A673 (cell line): ENCODE data around the gene GRIK4. TPM values are rescaled to one million over a fixed set of nuclear protein-coding genes. Genes with fewer than 3 reads are reported as not detected.
A peak's percentile ranks its signal among the peaks of the same experiment; 100 is the strongest.

Experiments used
- BruUV-seq: library from RNA; stranded (reverse); fragments of 400-500 nt; replicated peaks from 2 replicates; lab custom pipeline; 2021; lab: Mats Ljungman, UMichigan
- CTCF ChIA-PET: fragments of 300-600 bp; sonication (Branson Sonifier 250); formaldehyde crosslinking; loops from one replicate; lab custom pipeline; 2022; ENCODE audit warnings: antibody characterized with exemption; lab: Charles Lee
- POLR2A ChIA-PET: fragments of 300-600 bp; sonication (Branson Sonifier 250); formaldehyde crosslinking; loops from one replicate; lab custom pipeline; 2022; ENCODE audit warnings: antibody characterized with exemption; ENCODE audit not compliant: low non-redundant PET; lab: Charles Lee
- DNase-seq: peaks from one replicate; pipeline ENCODE4 v3.0.0-alpha.2; 2015; ENCODE audit warnings: low spot score
- H3K27ac ChIP-seq: fragments of 200-600 bp; sonication (generic); 2 replicates; pipeline ENCODE4 v1.5.1; 2016; ENCODE audit warnings: mixed run types, low read depth, mild to moderate bottlenecking, mixed read lengths, antibody characterized with exemption, low read length; ENCODE audit not compliant: poor library complexity, severe bottlenecking
- H3K27me3 ChIP-seq: fragments of 200-600 bp; sonication (generic); replicated peaks from 2 replicates; pipeline ENCODE4 v1.6.1; 2017; ENCODE audit warnings: mixed run types, low read depth, mild to moderate bottlenecking, mixed read lengths, antibody characterized with exemption, low read length; ENCODE audit not compliant: insufficient read depth, poor library complexity
- H3K36me3 ChIP-seq: fragments of 200-600 bp; sonication (generic); 2 replicates; pipeline ENCODE4 v1.6.1; 2016; ENCODE audit warnings: mixed run types, mild to moderate bottlenecking, mixed read lengths, antibody characterized with exemption, low read length; ENCODE audit not compliant: insufficient read depth, poor library complexity, severe bottlenecking
- H3K4me1 ChIP-seq: fragments of 200-600 bp; sonication (generic); 2 replicates; pipeline ENCODE4 v1.6.1; 2017; ENCODE audit warnings: mixed run types, mild to moderate bottlenecking, mixed read lengths, antibody characterized with exemption, low read length; ENCODE audit not compliant: insufficient read depth, poor library complexity, severe bottlenecking
- H3K4me3 ChIP-seq: fragments of 200-600 bp; sonication (generic); 2 replicates; pipeline ENCODE4 v1.5.1; 2016; ENCODE audit warnings: low read depth, mixed run types, mild to moderate bottlenecking, mixed read lengths, low read length; ENCODE audit not compliant: poor library complexity, severe bottlenecking
- H3K9me3 ChIP-seq: fragments of 200-600 bp; sonication (generic); 2 replicates; pipeline ENCODE4 v1.6.1; 2016; ENCODE audit warnings: mixed run types, low read depth, mild to moderate bottlenecking, mixed read lengths, antibody characterized with exemption, low read length; ENCODE audit not compliant: poor library complexity, severe bottlenecking
- EZH2 ChIP-seq: fragments of 200-600 bp; sonication (generic); IDR thresholded peaks from 2 replicates; pipeline ENCODE4 v1.6.1; 2017; ENCODE audit warnings: borderline replicate concordance, low read depth, mild to moderate bottlenecking, mixed read lengths, antibody characterized with exemption, low read length; ENCODE audit not compliant: poor library complexity, severe bottlenecking
- intact Hi-C: fragments of 100-400 bp; cut with micrococcal nuclease; formaldehyde crosslinking; loops from one replicate; pipeline ENCODE4 v1.10.0; 2022; ENCODE audit not compliant: unreplicated experiment
- total RNA-seq: library from RNA; stranded (reverse); gene quantifications from 2 replicates; pipeline ENCODE4 v1.2.3, GENCODE V29; 2021
- TF ChIP-seq, protein P1 (sequence below): fragments of 300-800, 200-600 bp; sonication (generic); conservative IDR thresholded peaks from 2 replicates; pipeline ENCODE4 v1.5.1; 2017; ENCODE audit warnings: low read depth, mild to moderate bottlenecking, antibody characterized with exemption, low read length, moderate library complexity, mixed read lengths

The GRIK4 gene
- total RNA-seq, 1 experiment from 2014 or later: not detected

DNA sequence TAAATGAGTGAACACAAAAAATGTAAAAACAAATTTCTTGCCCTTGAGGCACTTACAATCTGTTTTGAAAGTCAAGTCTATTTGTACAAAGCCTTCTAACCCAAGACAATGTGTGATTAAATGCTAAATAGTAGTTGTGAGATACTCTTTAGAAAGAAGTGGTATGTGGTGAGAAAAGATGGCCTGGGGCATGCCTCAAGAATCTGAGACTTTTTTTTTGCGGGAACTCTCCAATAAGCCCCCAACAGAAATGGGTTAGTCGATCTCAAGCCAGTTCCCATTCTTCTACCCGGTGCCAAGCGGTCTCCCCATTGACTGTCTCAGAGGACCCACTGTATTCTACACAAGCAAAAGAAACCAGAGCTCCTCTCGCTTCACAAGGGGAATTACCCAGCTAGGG lies 485.4 kb downstream of the GRIK4 start:
- ChIA-PET CTCF (interaction anchor here (0.5 kb wide), 1 partner anchor 1659 kb away, joined by 3 read pairs; no protein-coding TSS in a partner anchor), POLR2A (interaction anchor here (0.7 kb wide), 1 partner anchor 58 kb away, joined by 6 read pairs; no protein-coding TSS in a partner anchor)
- H3K4me3 ChIP-seq: no peak overlapping the region
- no peaks in the 10 kb centered on the region for H3K4me1 ChIP-seq
- intact Hi-C loops: no loop called here
- DNase-seq: no peak
- H3K27ac ChIP-seq: no peak overlapping the region
- TF ChIP-seq, protein P1, sequence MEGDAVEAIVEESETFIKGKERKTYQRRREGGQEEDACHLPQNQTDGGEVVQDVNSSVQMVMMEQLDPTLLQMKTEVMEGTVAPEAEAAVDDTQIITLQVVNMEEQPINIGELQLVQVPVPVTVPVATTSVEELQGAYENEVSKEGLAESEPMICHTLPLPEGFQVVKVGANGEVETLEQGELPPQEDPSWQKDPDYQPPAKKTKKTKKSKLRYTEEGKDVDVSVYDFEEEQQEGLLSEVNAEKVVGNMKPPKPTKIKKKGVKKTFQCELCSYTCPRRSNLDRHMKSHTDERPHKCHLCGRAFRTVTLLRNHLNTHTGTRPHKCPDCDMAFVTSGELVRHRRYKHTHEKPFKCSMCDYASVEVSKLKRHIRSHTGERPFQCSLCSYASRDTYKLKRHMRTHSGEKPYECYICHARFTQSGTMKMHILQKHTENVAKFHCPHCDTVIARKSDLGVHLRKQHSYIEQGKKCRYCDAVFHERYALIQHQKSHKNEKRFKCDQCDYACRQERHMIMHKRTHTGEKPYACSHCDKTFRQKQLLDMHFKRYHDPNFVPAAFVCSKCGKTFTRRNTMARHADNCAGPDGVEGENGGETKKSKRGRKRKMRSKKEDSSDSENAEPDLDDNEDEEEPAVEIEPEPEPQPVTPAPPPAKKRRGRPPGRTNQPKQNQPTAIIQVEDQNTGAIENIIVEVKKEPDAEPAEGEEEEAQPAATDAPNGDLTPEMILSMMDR: no peak
- no peaks in the 10 kb centered on the region for H3K9me3 ChIP-seq
- no TSS peak for BruUV-seq
- H3K27me3 ChIP-seq: peaks cover 55% of the 10 kb centered on the region
- H3K36me3 ChIP-seq: no peaks in the 10 kb centered on the region

DNA sequence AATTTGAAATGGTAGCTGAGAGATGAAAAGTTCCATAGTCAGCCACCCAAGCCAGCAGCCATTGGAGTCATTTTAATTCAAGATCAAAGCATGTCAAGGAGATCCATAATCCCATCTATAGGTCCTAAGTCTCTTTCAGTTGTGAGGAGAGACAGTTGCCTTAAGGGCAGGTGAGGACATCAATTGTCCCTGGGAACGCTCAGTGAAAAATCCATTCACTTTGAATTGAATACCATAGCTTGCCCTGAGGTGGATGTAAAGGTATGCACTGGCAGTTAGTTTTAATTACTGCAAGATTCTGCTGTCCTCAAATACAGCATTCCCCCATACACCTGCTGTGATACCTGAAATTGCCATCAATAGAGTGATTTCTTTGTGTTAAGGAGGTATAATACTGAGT lies 487.0 kb downstream of the GRIK4 start:
- Histone ChIP-seq H3K9me3 (no peaks in the 10 kb centered on the region), H3K36me3 (no peaks in the 10 kb centered on the region), H3K4me3 (no peak overlapping the region), H3K27ac (no peak overlapping the region), H3K4me1 (no peaks in the 10 kb centered on the region), H3K27me3 (peaks cover 58% of the 10 kb centered on the region)
- ChIA-PET POLR2A (no interaction called here), CTCF (no interaction called here)
- intact Hi-C loops: no loop called here
- BruUV-seq: no TSS peak
- TF ChIP-seq, protein P1: no peak
- no peak for TF ChIP-seq EZH2
- no peak for DNase-seq

DNA sequence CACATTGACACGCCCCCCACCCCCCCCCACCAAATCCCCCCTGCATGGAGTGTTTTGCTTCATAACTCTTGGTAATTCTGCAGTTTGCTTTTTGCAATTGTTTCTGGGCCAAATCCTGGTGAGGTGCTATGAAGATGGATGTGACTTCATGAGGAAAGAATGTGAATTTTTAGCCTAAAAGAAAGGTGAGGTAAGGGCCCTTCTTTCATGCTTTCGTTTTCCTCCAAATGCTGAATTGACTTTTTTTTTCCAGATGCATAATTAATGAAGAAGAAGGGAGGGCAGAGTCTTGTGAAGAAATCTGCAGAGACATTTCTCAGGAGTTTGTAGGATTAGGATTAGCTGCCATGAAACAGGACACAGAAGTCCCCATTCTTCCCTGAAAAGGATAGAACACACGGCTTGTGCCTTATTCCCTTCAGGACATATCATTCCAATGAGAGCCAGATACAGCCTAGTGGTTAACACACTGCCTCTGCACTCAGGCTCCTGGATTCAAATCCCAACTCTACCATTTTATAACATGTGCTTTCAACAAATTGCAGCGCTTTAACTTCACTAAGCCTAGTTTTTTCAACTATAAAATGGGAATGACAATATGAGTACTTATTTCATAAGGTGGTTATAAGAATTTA lies 492.8 kb downstream of the GRIK4 start:
- H3K36me3 ChIP-seq: no peaks in the 10 kb centered on the region
- CTCF ChIA-PET: no interaction called here
- intact Hi-C loops: no loop called here
- no peaks in the 10 kb centered on the region for H3K9me3 ChIP-seq
- peak; percentile 20 for DNase-seq
- H3K4me3 ChIP-seq: no peak overlapping the region
- TF ChIP-seq EZH2: no peak
- TF ChIP-seq, protein P1: no peak
- no TSS peak for BruUV-seq
- H3K27ac ChIP-seq: no peak overlapping the region
- POLR2A ChIA-PET: no interaction called here
- H3K4me1 ChIP-seq: no peaks in the 10 kb centered on the region
- peaks cover 33% of the 10 kb centered on the region for H3K27me3 ChIP-seq
